ENCODE measurements around the gene CEMIP. TPM values are rescaled to one million over a fixed set of nuclear protein-coding genes. Genes with fewer than 3 reads are reported as not detected.

The CEMIP gene
- total RNA-seq, 1 experiment from 2014 or later, result 0.07 TPM

DNA sequence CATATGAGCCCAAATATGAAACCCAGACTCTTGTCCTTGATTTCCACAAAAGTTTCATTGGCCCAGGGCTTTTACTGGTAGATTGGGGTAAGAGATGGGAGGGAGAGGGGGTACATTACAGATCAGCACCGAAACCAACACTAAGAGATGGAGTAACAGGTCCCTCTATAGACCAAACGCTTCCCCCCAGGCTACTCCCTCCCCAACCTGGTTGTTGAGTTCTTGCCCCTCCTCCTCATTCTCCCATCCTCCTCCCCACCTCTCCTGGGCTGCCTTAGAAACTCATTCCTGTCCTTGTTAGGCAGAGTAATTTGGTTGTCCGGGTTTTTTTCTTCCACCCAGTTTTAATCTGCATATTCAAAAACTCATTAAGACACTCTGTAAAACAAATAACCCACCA is 136.3 kb downstream of the CEMIP start:
- ChIA-PET POLR2A (no interaction called here), CTCF (no interaction called here)
- no peaks in the 10 kb centered on the region for H3K27me3 ChIP-seq (replicated peaks; ENCODE audit: control insufficient read depth, insufficient read depth, low read length)
- TF ChIP-seq, protein P1, sequence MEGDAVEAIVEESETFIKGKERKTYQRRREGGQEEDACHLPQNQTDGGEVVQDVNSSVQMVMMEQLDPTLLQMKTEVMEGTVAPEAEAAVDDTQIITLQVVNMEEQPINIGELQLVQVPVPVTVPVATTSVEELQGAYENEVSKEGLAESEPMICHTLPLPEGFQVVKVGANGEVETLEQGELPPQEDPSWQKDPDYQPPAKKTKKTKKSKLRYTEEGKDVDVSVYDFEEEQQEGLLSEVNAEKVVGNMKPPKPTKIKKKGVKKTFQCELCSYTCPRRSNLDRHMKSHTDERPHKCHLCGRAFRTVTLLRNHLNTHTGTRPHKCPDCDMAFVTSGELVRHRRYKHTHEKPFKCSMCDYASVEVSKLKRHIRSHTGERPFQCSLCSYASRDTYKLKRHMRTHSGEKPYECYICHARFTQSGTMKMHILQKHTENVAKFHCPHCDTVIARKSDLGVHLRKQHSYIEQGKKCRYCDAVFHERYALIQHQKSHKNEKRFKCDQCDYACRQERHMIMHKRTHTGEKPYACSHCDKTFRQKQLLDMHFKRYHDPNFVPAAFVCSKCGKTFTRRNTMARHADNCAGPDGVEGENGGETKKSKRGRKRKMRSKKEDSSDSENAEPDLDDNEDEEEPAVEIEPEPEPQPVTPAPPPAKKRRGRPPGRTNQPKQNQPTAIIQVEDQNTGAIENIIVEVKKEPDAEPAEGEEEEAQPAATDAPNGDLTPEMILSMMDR (IDR thresholded peaks at IDR 0.05; ENCODE audit: insufficient read depth in 1 of 2, low read depth in 1 of 2, low read length in 1 of 2, severe bottlenecking in 1 of 2, unreplicated experiment in 1 of 2), result no peak
- H3K36me3 ChIP-seq (ENCODE audit: control insufficient read depth, insufficient read depth, low read length), result no peaks in the 10 kb centered on the region
- Mint-ChIP-seq H3K4me3 (ENCODE audit: unreplicated experiment) (no peak overlapping the region), H3K27me3 (ENCODE audit: insufficient read depth, unreplicated experiment) (no peaks in the 10 kb centered on the region), H3K27ac (ENCODE audit: unreplicated experiment) (no peak overlapping the region), H3K9me3 (ENCODE audit: unreplicated experiment) (no peaks in the 10 kb centered on the region), H3K36me3 (ENCODE audit: insufficient read depth, unreplicated experiment) (no peaks in the 10 kb centered on the region), H3K4me1 (ENCODE audit: low read depth, unreplicated experiment) (no peaks in the 10 kb centered on the region)
- intact Hi-C loops (cut with micrococcal nuclease; ENCODE audit: unreplicated experiment), result no loop called here
- no peaks in the 10 kb centered on the region for H3K9me3 ChIP-seq
- no peak for DNase-seq
- H3K4me3 ChIP-seq (ENCODE audit: low read depth, low read length), result no peak overlapping the region
- BruUV-seq (replicated peaks), result no TSS peak
- no peaks in the 10 kb centered on the region for H3K4me1 ChIP-seq

DNA sequence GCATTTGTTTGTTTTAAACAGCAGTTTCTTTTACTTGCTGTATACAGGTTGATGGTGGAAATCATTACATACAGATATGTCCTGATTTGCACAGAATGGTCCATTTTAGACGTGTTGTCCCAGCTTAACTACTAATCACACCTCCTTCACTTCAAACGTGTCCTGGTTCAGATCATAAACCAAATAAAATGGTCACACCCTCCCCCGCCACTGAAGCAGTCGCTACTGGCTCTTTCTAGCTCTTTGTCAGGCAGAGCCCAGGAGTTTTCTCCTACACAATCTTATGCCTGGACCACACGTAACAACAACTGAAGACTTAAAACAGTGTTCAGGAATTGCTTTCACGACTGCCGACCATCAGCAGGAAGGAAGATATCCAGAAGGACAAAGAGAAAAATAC is 136.9 kb downstream of the CEMIP start:
- BruUV-seq (replicated peaks), result no TSS peak
- no peak for DNase-seq
- ChIA-PET POLR2A (no interaction called here), CTCF (no interaction called here)
- TF ChIP-seq, protein P1 (IDR thresholded peaks at IDR 0.05; ENCODE audit: insufficient read depth in 1 of 2, low read depth in 1 of 2, low read length in 1 of 2, severe bottlenecking in 1 of 2, unreplicated experiment in 1 of 2), result no peak
- H3K9me3 Mint-ChIP-seq (ENCODE audit: unreplicated experiment), result no peaks in the 10 kb centered on the region
- no peaks in the 10 kb centered on the region for H3K36me3 Mint-ChIP-seq (ENCODE audit: insufficient read depth, unreplicated experiment)
- no peaks in the 10 kb centered on the region for H3K27me3 Mint-ChIP-seq (ENCODE audit: insufficient read depth, unreplicated experiment)
- intact Hi-C loops (cut with micrococcal nuclease; ENCODE audit: unreplicated experiment), result no loop called here
- no peak overlapping the region for H3K27ac Mint-ChIP-seq (ENCODE audit: unreplicated experiment)
- Histone ChIP-seq H3K9me3 (no peaks in the 10 kb centered on the region), H3K27me3 (replicated peaks; ENCODE audit: control insufficient read depth, insufficient read depth, low read length) (no peaks in the 10 kb centered on the region), H3K4me3 (ENCODE audit: low read depth, low read length) (no peak overlapping the region), H3K4me1 (no peaks in the 10 kb centered on the region), H3K36me3 (ENCODE audit: control insufficient read depth, insufficient read depth, low read length) (no peaks in the 10 kb centered on the region)
- no peak overlapping the region for H3K4me3 Mint-ChIP-seq (ENCODE audit: unreplicated experiment)
- no peaks in the 10 kb centered on the region for H3K4me1 Mint-ChIP-seq (ENCODE audit: low read depth, unreplicated experiment)

DNA sequence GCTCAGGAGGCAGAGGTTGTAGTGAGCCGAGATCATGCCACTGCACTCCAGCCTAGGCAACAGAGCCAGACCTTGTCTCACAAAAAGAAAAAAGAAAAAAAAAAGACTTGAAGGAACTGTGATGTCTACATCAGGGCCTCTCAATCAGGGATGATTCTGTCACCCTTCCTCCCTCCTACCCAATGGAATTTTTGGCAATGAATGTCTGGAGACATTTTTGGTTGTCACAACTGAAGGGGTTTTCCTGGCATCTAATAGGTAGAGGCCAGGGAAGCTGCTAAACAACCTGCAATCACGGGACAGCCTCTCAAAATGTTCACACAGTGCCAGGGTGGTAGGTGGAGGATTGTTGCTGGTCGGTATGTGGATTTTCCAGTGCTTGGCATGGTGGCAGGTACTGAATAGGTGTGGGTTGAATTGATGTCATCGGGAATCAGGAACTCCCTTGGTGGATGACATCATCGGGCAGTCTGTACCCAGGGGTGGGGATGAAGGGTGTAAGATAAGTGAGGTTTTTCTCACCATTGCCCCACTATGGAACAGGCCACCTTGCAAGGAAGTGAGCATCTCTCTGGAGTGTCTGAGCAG is 139.1 kb downstream of the CEMIP start:
- no peaks in the 10 kb centered on the region for H3K9me3 Mint-ChIP-seq (ENCODE audit: unreplicated experiment)
- CTCF ChIA-PET, result no interaction called here

More for the DNA sequence above, 139.1 kb downstream of the CEMIP start:
- POLR2A ChIA-PET, result no interaction called here
- Histone ChIP-seq H3K4me1 (no peaks in the 10 kb centered on the region), H3K9me3 (no peaks in the 10 kb centered on the region), H3K4me3 (ENCODE audit: low read depth, low read length) (no peak overlapping the region), H3K27me3 (replicated peaks; ENCODE audit: control insufficient read depth, insufficient read depth, low read length) (no peaks in the 10 kb centered on the region), H3K36me3 (ENCODE audit: control insufficient read depth, insufficient read depth, low read length) (no peaks in the 10 kb centered on the region)
- no peaks in the 10 kb centered on the region for H3K4me1 Mint-ChIP-seq (ENCODE audit: low read depth, unreplicated experiment)
- TF ChIP-seq, protein P1 (IDR thresholded peaks at IDR 0.05; ENCODE audit: insufficient read depth in 1 of 2, low read depth in 1 of 2, low read length in 1 of 2, severe bottlenecking in 1 of 2, unreplicated experiment in 1 of 2), result no peak
- H3K27me3 Mint-ChIP-seq (ENCODE audit: insufficient read depth, unreplicated experiment), result no peaks in the 10 kb centered on the region
- H3K4me3 Mint-ChIP-seq (ENCODE audit: unreplicated experiment), result no peak overlapping the region
- BruUV-seq (replicated peaks), result no TSS peak
- H3K36me3 Mint-ChIP-seq (ENCODE audit: insufficient read depth, unreplicated experiment), result no peaks in the 10 kb centered on the region
- intact Hi-C loops (cut with micrococcal nuclease; ENCODE audit: unreplicated experiment), result no loop called here
- H3K27ac Mint-ChIP-seq (ENCODE audit: unreplicated experiment), result no peak overlapping the region
- DNase-seq, result no peak
